DMS53 treated with DMSO at 0.1 percent for 48 hours (cell line): Measurements from ENCODE around the gene PGBD2.
"Not testable (repeated sequence)": the region's sequence is repeated elsewhere in the genome, so short reads cannot be mapped to it uniquely, and the experiment has no call there.

Source experiments
- DNase-seq: peaks from one replicate; lab custom pipeline; 2025; ENCODE audit not compliant: unreplicated experiment; lab: John Stamatoyannopoulos, UW

Gene PGBD2

DNA sequence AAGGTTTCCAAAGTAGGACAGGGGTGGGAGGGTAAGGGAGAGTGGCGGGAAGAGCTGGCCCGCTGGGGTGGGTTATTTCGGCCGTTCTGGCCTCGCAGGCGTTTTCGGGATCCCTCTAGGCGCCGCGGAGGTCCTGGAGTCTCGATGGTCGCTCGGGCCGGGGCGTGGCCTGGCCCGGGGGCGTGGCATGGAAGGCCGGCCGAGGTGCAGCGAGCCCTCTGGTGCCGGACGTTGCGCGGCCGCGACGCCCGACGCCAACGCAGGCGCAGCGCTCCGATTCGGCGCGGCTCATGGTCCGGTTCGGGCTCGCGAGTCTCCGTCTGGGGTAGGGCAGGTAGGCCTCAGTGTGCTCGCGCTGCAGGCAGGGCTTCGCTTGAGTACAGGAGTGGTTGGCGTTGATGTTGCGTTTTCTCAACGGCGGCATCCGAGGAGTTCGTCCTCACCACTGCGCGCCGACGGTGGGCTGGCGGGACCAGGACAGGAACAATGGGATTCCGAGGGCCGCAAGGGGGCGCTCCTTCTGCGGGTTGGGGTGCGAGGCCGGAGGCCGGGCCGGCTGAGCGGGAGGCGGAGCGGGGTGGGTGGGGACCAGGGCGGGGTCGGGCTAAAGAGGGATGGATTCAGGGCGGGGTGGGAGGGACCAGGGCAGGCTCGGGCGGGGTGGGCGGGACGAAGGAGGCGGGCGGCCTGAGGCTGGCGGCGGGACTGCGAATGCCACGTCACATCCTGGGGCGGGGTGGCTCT is at the start of gene PGBD2:
Gene PGBD2 (plus strand): TSS at position 227 of the 744 bp plus-strand sequence. CDS start 7,628 bp downstream, outside the sequence.
- DNase-seq, result peak; percentile 82

DNA sequence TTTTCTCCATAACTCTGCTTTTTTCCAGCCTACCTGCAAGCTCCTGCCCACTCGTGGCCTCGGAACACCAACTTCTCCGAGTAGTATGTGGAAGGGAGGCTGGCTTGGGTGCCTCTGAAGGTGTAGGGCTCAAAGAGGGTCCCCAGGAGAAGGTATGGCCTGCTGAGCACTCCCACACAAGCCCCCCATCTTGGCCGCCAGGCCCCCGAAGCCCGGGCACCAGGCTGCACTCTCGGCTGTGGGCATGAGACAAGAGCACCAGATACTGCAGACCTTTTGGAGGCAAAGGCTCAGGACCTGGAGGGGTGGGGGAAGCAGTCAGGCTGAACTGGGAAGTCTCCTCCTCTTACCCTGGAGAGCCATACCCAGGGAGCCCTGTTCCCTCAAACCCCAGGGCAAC is 48.8 kb upstream of the PGBD2 start:
- no peak for DNase-seq

DNA sequence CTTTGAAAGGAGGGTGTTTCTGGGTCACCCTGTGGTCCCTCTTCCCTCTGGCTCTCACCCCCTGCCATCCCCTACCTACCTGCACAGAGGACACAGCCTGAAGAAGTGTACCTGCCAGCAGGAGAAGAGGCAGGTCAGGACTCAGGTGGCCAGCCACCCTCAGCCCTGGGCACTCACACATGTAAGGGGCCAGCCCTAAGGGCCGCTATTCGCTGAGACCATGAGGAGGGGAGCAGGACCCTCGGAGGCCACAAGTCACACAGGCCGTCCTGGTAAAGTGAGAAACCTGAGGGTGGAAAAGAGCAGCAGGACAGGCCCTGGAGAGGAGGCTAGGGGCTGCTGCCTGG is 48.3 kb upstream of the PGBD2 start:
- DNase-seq, result no peak

GRCh38 chr1:248858096-248858890 is 47.7 kb upstream of the PGBD2 start:
- DNase-seq, result peak; percentile 74

DNA sequence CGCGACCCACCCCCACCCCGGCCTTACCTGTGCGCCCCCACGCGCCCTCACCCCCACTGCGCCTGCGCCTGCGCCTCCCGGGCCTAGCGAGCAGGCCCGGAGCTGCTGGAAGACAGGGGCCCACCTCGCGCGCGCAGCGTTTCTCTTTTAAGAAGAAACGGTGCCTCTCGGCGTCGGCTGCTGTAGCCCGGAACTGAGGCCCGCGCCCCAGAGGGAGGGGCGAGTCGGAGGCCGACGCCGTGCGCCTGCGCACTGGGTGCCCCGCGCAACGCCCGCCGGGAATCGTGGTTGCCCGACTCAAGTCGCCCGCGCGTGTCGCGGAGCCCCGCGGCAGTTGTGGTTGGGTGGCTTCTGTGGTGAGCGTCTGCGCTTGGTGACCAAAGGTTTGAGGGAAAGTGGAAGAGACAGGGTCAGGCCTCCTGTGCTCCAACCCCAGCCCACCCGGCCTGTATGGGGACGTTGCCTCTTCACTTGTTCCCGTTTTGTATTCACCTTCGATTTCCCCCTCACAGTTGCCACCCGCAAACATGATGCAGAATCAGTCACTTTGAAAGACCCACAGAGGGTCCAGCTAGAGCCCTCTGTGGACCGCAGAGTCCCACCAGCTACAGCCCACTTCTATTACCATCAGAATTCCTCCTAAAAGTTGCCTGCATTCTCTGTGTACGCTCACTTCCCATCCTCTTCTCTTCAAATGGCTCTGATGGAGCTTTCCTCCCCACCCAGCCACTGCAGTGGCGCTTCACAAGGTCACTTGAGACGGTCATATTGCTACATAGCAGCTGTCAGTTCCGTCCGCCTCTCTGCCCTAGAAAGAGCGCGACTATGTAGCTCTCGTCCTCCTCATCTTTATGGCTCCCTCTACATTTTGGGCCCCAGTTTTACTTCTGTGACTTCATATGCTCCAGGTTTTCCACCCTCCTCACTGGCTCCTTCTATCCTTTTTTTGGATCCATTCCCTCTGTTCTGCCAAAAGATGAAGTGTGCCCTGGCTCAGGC is 46.8 kb upstream of the PGBD2 start, which contains the start of gene ZNF692:
Gene ZNF692 (minus strand): TSS at position 195 of the 999 bp plus-strand sequence. CDS start 776 bp downstream, outside the sequence.
- peak; percentile 95 for DNase-seq

DNA sequence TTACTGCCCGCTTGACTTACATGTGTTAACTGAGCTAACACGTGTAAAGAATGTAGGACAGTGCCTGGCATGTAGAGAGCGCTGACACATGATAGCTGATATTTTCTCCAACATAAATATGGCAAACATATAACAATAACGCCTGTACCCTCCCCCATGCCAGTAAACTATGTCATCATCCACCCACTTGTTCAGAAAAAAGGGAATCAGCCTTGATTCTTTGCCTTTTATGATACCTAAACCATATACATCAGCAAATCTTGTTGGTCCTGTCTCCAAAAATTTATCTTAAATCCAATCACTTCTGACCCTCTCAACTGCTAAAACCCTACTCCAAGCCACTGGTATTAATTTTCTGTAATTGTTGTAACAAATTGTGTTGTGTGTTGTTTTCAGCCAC is 46.0 kb upstream of the PGBD2 start:
- DNase-seq, result no peak

DNA sequence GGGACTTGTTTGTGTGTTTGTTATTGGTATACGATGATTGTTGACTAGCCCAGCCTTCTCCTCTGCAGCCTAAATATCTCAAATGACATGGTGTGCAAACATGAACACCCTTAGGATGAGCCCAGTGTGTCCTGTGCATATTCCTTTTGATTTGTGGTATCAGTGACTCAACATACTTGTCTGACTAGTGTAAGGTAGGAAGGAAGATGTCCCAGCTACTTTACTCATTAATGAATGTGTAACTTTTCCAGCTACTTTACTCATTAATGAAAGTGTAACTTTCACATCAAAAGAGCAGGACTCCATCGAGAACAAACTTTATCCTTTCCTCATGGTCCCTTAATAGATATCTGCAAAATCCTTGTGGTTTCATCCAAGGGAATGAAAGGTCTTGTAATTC is 44.4 kb upstream of the PGBD2 start:
- DNase-seq, result no peak

GRCh38 chr1:248862695-248862997 is 43.4 kb upstream of the PGBD2 start:
- no peak for DNase-seq

- DNase-seq, result peak; percentile 65
These were observed 42.8 kb upstream of the PGBD2 start for GRCh38 chr1:248862998-248863881.

DNA sequence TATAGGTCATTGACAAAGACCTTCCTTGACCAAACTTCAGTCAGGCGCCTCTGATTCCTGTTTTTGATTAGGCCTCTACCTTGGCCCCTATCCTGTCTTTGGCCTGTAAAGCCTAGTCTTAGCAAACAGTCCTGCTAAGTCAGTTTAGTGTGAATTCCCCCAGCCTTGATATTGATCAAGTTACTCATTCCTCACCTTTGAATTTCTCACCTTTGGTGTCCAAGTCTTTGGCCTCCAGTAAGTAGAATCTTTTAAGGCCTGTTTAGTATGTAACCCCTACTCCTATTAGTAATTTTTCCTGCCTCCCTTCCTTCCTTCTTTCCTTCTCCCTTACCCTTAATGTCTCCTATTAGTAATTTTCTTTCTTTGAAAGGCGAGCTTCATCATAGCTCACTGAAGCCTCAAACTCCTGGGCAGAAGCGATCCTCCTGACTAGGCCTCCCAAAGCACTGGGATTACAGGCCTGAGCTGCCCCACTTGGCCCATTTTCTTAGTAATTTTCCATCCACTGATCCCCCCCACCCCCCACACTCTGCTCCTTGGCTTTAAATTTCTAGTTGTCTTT is 34.1 kb upstream of the PGBD2 start:
- no peak for DNase-seq

DNA sequence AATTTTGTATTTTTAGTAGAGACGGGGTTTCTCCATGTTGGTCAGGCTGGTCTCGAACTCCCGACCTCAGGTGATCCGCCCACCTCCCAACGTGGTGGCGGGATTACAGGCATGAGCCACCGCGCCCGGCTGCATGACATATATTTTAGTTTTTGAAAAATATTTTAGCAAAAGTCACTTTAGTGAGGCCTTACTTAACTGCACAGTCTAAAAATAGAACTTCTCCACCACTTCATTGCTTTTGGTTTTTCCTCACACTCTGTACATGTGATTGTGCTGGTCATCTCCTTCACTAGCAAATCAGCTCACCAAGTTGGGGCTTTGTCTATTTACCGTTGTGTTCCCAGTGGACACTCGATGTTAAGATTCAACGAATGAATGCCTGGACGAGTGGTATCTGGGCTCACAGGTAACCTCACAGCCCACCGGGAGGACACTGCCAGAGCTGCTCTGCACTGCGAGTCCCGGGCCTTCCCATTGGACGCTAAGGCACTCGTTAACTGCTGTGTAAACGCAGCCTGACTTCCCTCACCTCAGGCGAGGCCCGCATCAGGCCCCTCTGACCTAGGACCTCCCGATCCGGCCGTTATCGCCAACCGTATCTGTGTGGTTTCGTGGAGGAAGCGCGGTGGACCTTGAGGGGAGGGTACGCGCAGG is 33.2 kb upstream of the PGBD2 start:
- DNase-seq, result peak; percentile 81

DNA sequence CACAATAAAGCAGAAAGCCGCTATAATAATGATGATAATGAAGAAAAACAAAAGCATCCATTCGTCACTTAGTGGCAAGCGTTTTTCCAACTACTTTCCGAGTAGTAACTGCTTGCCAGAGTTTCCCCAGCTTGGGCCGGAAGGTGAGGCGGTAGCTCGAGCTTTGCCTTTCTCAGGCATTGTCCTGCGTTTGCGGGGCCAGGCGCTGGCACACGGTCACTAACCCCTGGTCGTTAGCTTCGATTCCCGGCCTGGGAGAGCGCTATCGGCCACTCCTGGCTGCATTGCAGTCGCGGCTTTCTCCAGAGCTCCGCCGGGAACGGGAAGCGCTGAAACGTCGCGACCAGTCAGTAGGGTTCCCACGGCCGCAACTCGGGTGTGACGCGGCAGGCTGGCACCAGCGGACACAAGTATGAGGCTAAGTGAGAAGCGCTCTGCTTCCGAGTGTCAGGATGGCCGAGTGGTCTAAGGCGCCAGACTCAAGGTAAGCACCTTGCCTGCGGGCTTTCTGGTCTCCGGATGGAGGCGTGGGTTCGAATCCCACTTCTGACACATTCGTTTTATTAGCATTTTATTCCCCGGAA is 32.5 kb upstream of the PGBD2 start:
- peak; percentile 95 for DNase-seq

GRCh38 chr1:248873993-248874533 is 32.0 kb upstream of the PGBD2 start:
- DNase-seq, result peak; percentile 96

- no peak for DNase-seq
These were observed 24.8 kb upstream of the PGBD2 start for GRCh38 chr1:248881261-248881660.

DNA sequence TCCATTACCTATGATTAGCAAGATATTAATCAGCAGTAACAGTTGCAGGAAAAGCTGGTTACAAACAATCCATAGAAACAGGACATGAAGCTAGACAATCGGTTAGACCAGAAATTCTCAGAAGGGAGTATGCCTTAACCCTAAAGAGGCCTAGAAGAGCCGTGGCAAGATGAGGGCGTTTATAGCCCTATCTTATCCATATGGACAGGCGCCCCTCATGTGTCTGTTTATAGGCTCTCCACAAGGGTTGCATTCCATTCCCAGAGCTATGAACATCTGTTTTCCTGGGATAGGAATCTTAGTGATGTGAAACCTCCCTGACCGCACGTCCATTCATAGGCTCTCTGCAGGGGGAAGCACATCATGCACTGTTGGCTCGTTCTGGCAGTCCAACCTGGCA is 23.6 kb upstream of the PGBD2 start:
- not testable (repeated sequence) for DNase-seq

- no peak for DNase-seq
These were observed 21.3 kb upstream of the PGBD2 start for GRCh38 chr1:248884632-248885295.

DNA sequence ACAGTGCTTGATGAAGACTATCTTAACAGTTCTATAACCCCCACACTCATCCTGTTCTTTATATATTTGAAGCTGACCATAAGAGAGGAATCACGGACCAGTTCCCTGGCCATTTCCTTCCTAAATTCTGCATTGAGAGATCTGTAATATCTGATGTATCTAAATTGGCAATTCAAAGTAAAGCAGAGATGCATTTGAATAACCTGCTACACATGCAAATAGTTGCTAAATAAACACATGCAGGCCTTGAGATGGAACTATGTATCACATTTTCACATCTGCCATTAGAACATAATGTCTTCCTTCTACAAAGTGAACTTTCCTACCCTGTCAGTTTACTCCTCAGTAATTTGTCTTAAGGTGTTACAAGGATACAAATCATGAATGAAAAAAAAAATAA is 20.4 kb upstream of the PGBD2 start:
- DNase-seq, result no peak

GRCh38 chr1:248886237-248886895 is 19.7 kb upstream of the PGBD2 start:
- no peak for DNase-seq
